Neural cell (in vitro differentiated cells): ENCODE results near the gene LARGE1.

Source experiments
- EZH2 ChIP-seq: fragments of 200-600, 300-800 bp; shearing (Covaris generic), sonication (generic); IDR thresholded peaks from 2 replicates; pipeline ENCODE4 v1.6.1; 2014; ENCODE audit warnings: antibody characterized with exemption, low read length, borderline replicate concordance, mild to moderate bottlenecking; ENCODE audit not compliant: insufficient read depth, poor library complexity, severe bottlenecking
- POLR2AphosphoS5 ChIP-seq: IDR thresholded peaks from 2 replicates; pipeline ENCODE4 v1.6.1; 2012
- TAF1 ChIP-seq: IDR thresholded peaks from 2 replicates; pipeline ENCODE4 v1.6.1; 2012; ENCODE audit warnings: low read depth
- TF ChIP-seq, protein P1 (sequence below): fragments of 450-650 bp; IDR thresholded peaks from 2 replicates; pipeline ENCODE4 v1.5.1; 2014; ENCODE audit warnings: antibody characterized with exemption, mild to moderate bottlenecking, moderate library complexity; ENCODE audit not compliant: poor library complexity, severe bottlenecking

- TF ChIP-seq POLR2AphosphoS5: no peak
- TF ChIP-seq, protein P1, sequence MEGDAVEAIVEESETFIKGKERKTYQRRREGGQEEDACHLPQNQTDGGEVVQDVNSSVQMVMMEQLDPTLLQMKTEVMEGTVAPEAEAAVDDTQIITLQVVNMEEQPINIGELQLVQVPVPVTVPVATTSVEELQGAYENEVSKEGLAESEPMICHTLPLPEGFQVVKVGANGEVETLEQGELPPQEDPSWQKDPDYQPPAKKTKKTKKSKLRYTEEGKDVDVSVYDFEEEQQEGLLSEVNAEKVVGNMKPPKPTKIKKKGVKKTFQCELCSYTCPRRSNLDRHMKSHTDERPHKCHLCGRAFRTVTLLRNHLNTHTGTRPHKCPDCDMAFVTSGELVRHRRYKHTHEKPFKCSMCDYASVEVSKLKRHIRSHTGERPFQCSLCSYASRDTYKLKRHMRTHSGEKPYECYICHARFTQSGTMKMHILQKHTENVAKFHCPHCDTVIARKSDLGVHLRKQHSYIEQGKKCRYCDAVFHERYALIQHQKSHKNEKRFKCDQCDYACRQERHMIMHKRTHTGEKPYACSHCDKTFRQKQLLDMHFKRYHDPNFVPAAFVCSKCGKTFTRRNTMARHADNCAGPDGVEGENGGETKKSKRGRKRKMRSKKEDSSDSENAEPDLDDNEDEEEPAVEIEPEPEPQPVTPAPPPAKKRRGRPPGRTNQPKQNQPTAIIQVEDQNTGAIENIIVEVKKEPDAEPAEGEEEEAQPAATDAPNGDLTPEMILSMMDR: no peak
- no peak for TF ChIP-seq TAF1
- TF ChIP-seq EZH2: no peak
Observed at GRCh38 chr22:33400891-33401290, 519.4 kb downstream of the LARGE1 start.
